CD1c-positive myeloid dendritic cell (primary cell): ENCODE results near the gene RREB1.

Experiments
- DNase-seq: peaks from one replicate; pipeline ENCODE4 v3.0.0-alpha.2; 2016; ENCODE audit errors: extremely low spot score

Gene RREB1

GRCh38 chr6:7107578-7108195 lies at the start of gene RREB1:
Gene RREB1 (plus strand): TSS chr6:7107961. CDS start chr6:7181912, 73,951 bp downstream.
- DNase-seq = peak; percentile 72

GRCh38 chr6:7058250-7058923 lies 49.4 kb upstream of the RREB1 start:
- DNase-seq = peak; percentile 50

GRCh38 chr6:7060769-7061516 lies 46.8 kb upstream of the RREB1 start:
- peak; percentile 0 for DNase-seq

- peak; percentile 0 for DNase-seq
These were observed 45.2 kb upstream of the RREB1 start for GRCh38 chr6:7062451-7063162.

GRCh38 chr6:7067305-7067704 lies 40.5 kb upstream of the RREB1 start:
- DNase-seq = no peak

- no peak for DNase-seq
These were observed 36.4 kb upstream of the RREB1 start for GRCh38 chr6:7071405-7071804.

GRCh38 chr6:7073082-7073820 lies 34.5 kb upstream of the RREB1 start:
- DNase-seq = peak; percentile 54

- peak; percentile 91 for DNase-seq
These were observed 33.8 kb upstream of the RREB1 start for GRCh38 chr6:7073821-7074525.

GRCh38 chr6:7074870-7075269 lies 32.9 kb upstream of the RREB1 start:
- no peak for DNase-seq

GRCh38 chr6:7075341-7076000 lies 32.3 kb upstream of the RREB1 start:
- DNase-seq = no peak

GRCh38 chr6:7077856-7078255 lies 29.9 kb upstream of the RREB1 start:
- no peak for DNase-seq

GRCh38 chr6:7078856-7079255 lies 28.9 kb upstream of the RREB1 start:
- DNase-seq = no peak

- DNase-seq = peak; percentile 25
These were observed 27.4 kb upstream of the RREB1 start for GRCh38 chr6:7080311-7080710.

- DNase-seq = no peak
These were observed 21.9 kb upstream of the RREB1 start for GRCh38 chr6:7085911-7086310.

- peak; percentile 74 for DNase-seq
These were observed 21.3 kb upstream of the RREB1 start for GRCh38 chr6:7086488-7086887.

GRCh38 chr6:7087066-7087465 lies 20.7 kb upstream of the RREB1 start:
- no peak for DNase-seq

- no peak for DNase-seq
These were observed 20.2 kb upstream of the RREB1 start for GRCh38 chr6:7087491-7087979.

GRCh38 chr6:7088076-7088742 lies 19.6 kb upstream of the RREB1 start:
- no peak for DNase-seq

- no peak for DNase-seq
These were observed 8.8 kb upstream of the RREB1 start for GRCh38 chr6:7098993-7099392.
